Measurements from ENCODE around the gene PLA2G4F.
A peak's percentile ranks its signal among the peaks of the same experiment; 100 is the strongest.

The PLA2G4F gene

DNA sequence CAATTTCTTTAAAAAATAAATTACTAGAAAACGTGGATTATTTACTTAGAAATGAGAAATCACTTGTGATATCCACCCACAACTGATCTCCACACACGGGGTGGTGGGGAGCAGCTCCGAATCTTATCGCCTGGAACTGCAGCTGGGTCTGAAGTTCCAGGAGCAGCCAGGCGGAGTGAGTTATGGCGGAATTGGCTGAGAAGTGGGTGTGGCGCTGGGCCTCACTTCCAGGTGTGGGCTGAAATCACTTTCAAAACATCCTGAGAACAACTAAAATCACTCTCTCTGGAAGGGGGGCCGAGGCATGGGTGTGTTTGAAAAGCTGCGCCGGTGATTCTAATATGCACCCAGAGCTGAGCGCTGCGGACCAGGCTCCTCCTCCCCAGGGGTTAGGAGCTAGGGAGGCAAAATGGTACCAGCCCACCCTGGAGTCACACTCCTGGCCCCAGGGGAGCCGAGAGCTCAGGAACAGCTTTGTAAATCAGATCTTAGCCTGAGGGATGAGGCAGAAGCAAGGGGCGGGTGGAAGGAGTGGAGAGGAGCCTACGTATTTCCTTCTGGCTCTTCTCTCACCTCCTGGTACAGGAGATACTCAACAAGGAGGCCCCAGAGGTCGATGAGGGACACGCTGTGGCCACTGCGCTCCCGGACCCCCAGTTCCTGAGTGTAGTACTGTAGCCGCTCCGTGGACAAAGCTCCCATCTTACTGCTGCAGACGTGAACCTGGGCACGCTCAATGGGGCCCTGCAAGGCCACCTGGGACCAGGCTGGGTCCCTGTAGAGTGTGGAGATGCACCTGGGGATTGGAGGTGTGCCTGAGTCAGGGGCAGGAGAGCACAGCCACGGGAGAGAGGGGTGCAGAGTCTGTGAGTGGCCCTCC lies 9.6 kb downstream of the PLA2G4F start:
- DNase-seq (ENCODE audit: low spot score), result no peak

DNA sequence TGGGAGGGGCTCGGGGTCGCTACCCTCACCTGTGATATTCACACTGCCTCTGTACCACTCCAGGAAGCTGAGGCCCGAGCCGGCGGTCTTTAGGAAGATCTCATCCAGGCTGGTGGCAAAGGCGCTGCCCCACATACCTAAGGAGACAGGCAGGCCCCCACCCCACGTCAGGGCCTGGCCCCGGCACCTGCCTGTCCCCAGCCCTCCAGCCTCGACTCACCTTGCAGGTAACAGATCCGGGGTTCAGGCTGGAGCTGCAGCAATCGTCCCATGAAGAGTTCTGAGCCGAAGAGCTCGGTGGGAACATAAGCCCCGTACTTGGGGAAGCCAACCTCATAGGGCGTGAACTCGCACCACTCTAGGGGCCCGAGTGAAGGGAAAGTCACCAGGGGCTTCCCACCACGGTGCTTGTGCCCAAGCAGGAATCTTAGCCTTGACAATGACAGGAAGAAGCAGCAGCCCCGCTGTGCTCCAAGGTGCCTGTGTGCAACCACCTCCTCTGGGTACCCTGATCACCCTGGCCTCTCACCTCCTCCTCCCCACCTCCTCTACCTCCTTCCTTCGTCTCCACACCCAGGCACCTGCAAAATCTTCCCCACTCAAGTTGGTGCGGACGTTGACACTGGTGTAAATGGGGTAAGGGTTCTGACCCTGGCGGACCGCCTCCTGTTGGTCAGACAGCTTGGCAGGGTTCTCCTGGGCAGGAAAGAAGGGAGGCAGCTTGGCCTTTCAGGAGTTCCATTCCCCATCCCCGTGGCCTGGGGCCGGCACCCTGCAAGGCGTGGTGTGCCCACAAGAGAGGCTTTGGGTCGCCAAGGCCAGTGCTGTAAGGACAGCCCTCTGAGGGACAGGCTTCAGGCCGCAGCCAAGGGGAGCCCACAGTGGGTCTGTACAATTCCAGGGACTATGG lies 10.6 kb downstream of the PLA2G4F start:
- peak; percentile 31 for DNase-seq (ENCODE audit: low spot score)

DNA sequence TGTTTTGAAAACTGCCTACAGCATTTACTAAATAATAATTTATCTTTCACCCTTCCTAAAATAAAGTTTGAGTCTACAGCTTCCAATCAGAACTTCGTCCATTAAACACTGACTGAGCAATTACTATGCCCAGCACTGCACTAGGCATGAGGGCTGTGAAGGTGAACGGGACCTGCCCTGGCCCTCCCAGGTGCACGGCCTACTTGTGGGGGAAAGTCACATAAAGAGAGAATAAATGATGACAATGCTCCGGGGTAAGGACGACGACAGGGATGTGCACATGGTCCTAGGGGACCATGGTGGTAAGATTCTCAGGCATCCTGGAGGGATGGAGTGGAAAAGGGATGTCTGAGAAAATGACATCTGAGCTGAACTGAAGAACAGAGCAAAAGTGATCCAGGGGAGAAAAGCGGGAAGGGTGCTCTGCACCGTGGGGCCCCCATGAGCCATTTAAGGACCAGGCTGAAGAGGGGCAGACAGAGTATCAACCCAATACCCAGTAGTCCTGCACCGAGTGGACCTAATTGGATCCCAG lies 11.5 kb downstream of the PLA2G4F start:
- no peak for DNase-seq (ENCODE audit: low spot score)

DNA sequence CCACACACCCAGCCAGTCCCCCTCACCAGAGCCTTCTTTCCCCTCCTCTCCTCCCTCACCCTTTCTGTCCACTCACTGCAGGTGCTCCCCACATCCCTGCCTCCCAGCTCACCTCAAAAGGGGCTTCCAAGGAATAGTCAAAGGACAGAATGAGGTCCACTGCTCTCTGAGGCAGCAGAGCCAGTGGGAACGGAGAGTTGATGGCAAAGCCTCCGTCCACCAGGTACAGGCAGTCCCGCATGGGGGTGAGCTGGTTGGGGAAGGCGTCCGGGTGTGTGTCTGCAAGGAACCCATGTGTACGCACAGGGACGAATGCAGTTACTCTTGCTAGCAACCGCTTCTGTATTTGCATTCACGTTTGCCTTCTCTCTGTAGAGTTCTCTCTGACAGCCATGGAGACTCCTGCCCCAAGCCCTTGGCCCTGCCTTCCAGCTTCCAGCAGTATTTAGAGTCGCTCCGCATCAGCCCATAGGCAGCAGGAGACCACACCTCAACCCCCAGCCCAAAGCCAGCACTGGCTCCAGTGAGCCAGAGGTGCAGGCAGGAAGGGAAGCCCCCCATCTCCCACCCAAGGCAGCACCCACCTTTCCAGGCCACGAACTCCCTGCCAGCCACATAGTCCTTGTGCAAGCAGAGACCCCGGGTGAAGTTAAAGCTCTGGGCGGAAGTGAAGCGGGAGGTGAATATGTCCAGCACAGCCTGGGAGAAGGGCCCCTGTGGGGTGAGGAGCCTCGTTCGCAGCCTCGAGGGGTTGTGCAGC lies 12.4 kb downstream of the PLA2G4F start:
- DNase-seq (ENCODE audit: low spot score), result no peak

DNA sequence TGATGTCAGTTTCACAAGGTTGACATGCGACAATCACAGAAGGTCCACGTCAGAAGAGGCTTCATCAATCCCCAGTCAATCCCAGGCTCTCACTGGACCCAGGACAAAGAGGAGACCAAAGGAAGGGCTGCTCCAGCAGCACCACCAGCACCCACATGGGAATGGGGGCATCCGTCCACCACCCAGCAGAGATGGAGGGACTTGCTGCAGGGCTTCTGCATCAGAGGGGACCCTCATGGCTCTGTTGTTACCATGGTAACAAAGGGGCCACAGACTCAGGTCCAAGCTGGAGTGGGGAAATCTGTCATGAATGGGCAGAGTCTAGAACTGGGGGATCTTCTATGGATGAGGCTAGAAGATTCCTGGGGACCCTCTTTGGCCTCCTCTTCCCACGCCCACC lies 13.1 kb downstream of the PLA2G4F start:
- DNase-seq (ENCODE audit: low spot score), result no peak

DNA sequence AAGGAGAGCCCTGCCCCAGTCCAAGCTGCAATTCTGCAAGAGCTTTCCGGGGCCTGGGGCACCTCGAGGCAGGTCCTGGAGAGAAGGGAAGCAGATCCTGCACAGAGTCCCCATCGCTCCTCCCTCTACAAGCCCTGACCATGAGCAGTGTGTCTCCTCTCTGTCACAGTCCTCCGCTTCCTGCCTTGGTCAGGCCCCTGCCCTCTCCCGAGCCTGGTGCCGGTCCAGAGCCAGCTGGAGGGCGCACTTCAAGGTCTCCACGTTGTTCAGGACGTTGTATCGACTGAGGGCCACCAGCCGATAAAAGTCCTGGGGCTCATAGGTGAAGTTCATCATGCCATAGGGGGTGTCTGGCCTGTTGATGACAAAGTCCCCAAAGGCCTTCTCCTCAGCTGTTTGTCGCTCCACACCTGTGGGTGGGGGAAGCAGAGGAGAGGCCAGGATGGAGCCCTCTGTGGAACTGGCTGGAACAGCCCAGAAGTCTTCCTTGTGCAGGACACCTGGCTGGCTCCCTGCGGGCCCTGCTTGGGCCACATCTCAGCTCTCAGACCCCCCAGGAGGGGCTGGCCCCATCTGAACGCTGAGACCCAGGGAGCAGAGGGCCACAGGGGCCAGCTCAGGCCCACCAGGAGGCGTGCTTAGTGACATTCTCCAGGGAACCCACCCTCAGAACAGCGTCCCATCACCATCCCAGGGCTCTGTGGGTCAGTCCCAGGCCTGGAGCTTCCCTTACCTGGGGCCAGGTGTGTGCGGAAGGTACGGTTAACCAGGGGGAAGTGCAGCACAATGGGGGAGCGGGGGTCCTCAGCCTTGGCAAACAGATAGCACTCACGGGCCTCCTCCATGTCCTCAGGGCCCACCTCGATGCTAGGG lies 14.4 kb downstream of the PLA2G4F start:
- DNase-seq (ENCODE audit: low spot score), result no peak

DNA sequence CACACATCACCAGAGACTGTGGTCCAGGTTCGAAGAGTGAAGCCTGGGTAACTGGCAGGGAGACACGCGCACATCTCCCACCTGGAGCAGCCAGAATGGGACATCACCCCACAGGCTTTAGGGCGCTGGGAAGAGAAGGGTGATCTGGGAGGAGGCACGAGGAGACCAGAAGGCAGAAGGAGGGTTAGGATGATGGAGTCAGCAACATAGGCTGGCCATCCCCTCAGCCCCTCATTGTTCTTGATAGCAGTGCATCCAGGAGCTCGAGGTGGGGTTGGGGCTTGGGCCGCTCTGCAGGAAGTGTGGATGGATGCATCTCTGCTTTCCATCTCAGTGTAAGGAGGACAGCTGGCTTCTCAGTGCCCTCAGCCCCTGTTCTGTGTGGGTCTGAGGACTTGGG lies 15.2 kb downstream of the PLA2G4F start:
- no peak for DNase-seq (ENCODE audit: low spot score)

DNA sequence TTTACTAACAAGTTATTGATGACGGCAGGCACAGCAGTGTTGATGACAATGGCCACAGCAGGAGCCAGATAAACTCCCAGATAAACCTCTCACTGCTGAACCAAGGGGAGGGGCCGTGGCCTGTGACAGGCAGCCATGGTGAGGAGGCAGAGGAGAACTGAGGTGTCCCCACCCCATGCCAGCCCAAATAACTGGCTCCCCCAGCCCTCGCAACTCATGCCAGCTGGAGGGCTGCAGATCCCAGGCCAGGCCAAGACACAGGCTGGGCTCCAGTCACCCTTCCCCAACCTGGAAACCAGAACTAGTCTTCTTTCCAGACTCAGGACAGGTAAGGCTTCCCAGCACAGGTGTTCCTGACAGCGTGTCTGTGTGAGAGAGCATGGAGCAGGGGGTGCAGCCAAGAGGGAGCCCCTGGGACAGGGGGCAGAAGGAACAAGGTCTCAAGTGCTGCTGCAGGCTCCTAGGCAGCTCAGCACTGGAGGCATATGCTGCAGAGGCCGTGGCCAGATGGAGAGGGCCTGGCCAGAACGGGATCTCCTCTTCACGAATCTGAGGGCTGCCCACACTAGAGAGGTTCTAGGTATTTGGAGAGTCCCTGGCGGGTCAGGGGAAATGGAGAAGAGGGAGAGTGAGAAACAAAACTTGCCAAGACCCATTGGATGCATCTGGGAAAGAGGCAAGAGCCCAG lies 15.9 kb downstream of the PLA2G4F start:
- no peak for DNase-seq (ENCODE audit: low spot score)

DNA sequence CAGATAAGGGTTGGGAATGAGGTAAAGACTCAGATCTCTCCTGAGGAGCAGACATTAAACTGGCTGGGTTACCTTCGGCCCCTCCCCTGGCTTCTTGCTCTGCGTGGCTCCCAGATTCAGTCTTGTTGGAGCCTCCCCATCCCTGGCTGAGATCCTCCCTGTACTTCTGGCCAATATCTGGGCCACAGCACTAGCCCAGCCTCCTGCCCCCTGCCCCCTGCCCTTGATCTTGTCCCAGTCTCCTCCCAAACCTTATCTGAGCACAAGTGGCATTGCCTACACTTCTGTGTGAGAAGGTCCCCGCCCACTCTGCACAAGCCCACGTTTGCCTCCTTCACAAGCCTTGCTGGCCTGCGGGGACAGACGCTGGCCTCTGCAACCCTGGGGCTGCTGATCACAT lies 16.8 kb downstream of the PLA2G4F start:
- DNase-seq (ENCODE audit: low spot score), result no peak

DNA sequence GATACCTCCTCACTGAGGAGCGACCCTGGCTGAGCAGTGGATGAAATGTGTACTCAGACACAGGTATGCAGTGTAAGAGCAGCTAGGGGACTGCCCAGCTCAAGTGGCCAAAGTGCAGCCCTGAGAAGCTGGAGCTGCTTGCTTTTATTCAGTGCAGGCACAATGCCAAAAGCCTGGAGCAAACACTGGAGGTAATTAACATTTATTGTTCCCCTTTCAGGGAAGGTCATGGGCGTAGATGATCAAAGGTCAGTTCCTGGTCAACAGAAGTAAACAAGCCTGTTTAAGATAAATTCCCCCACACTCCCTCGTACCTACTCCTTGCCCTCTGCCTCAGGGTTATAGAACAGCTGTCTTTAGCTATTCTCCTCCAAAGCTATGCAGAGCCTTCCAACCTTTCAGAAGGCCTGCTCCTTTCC lies 17.5 kb downstream of the PLA2G4F start:
- no peak for DNase-seq (ENCODE audit: low spot score)

DNA sequence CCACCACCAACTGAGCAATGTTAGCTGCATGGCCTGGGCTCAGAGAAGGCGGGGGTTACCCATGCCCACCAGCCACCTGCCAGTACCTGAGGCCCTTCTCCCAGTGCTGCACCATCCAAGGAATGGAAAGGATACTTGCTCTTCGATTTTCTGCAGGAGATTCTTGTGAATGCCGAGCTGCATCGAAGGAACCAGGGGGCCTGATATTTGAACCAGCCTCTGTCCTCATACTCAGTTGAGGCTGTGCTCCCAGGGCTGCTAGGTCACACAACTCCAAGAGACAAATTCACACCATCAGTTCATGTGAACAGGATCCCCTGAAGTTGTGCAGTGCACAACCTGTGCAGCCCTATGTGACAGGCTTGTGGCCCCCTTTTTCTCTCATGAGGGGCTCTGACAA lies 18.0 kb downstream of the PLA2G4F start:
- no peak for DNase-seq (ENCODE audit: low spot score)

DNA sequence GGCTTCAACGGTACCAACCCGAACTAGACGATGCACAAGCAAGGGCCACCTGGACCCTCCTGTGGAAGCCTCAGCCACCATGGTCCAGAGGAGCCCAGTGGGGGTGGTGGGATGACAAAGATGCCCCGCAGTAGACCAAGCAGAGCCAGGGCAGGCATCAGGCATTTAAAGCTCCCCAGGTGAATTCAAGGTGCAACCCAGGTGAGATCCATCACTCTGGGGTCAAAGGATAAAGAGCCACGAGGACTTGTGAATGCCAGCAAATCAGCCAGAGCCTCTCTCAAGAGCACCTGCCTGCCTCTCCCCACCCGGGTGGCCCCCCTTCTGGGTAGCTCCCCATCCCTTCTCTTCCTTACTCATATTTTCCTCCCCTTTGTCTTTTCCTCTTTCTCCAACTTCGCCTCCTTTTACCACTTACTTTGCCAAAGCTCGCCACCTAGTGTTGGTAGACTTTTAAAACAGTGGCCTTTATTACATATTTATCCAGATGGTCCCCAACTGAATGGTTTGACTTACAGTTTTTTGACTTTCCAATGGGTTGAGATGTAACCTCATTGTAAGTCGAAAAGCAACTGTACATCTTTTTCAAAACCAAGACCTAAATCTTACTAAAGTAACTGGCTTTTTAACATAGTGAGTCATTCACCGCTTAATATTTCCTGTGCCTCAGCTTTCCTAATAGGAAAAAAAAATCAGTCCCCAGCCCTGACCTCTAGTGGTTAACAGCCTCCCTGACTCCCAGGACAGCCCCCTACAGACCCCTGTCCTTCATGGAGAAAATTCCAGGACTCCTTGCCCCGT lies 18.8 kb downstream of the PLA2G4F start:
- peak; percentile 46 for DNase-seq (ENCODE audit: low spot score)

DNA sequence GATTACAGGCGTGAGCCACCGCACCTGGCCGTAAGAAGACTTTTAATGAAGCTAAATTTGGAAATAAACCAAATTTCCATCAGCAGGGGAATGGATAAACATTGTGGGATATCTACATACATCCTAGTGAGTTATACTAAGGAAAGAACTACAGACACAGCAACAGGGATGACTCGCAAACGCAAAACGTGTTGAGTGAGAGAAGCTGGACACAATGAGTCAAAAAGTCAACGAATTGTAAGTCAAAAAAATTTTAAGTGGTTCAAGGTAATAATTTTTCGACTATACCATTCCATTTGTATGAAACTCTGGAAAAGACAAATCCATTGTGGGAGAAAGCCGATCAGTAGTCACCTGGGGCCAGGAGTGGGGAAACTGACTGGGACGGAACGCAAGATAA lies 19.9 kb downstream of the PLA2G4F start:
- DNase-seq (ENCODE audit: low spot score), result no peak

DNA sequence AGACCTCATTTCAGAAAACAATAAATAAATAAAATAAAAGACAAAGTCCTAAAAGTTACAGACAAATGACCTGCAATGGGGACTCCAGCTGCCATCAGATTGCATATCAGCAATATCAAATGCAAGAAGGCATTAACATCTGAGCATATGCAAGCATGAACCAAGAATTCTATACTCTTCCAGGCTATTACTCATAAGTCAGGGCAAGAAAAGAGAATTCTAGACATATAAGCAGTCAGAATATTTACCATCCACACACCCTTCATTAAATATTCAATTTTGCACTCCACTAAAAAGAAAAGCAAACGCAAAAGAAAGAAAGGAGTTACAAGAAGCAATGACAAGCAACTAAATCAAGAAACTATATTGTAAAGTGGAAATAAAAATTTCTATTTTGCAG lies 21.1 kb downstream of the PLA2G4F start:
- no peak for DNase-seq (ENCODE audit: low spot score)

DNA sequence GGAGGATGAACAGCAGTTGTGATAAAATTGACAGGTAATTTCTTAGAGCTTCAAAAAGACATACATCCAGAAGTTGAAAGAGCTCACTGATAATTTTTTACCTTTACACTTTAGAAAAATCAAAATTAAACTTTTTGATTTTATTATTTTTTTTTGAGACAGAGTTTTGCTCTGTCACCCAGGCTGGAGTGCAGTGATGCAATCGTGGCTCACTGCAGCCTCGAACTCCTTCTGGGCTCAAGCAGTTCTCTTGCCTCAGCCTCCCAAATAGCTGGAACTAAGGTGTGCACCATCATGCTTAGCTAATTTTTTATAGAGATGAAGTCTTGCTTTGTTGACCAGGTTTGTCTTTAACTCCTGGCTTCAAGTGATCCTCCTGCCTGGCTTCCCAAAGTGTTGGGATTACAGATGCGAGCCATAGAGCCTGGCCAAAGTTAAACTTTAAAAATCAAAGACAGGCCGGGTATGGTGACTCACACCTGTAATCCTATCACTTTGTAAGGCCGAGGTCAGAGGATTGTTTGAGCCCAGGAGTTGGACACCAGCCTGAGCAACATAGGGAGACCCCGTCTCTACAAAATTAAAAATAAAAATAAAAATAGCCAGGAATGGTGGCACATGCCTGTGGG lies 21.7 kb downstream of the PLA2G4F start:
- DNase-seq (ENCODE audit: low spot score), result no peak

DNA sequence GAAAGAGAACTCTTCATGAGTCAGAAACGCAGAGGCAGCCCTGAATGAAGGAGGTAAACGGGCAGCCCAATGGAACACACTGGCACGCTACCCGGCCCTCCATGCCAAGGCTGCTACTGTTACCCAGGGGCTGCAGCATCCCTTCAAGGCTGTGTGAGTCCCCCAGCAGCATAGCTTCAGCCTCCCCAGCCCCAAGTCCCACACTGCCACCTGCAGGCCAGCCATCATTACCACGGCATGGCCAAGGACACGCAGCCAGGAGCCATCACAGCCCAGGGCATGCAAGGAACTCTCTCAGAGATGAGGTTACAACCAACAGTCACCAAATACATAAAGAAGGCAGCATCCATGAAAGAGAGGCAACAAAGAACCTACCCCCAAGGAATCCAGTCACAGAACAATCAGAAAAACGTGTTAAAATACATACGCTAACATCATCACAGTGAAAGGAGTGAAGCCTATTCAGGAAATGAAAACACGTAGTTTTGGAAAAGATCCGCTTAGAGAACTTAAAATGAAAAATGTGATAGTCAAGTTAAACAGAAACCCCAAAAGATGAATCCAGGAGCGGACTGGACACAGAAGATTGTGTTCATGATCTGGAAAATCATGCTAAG lies 22.4 kb downstream of the PLA2G4F start:
- DNase-seq (ENCODE audit: low spot score), result peak; percentile 70

DNA sequence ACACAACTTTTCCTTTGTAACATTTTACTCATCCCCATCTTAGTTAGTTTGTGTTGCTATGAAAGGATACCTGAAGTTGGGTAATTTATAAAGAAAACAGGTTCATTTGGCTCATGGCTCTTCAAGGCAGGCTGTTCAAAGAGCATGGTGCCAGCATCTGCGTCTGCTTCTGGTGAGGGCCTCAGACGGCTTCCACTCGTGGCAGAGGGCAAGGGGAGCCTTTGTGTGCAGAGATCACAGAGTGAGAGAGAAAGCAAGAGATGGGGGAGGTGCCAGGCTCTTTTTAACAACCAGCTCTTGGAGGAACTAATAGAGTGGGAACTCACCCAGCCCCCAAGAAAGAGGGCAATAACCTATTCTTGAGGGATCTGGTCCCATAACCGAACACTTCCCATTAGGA lies 23.1 kb downstream of the PLA2G4F start:
- peak; percentile 31 for DNase-seq (ENCODE audit: low spot score)

Measured in ecto neural progenitor cell (in vitro differentiated cells).